WTC11 (cell line): ENCODE data around the gene EGFL8.

ENCODE experiments used
- MXD4 ChIP-seq: fragments of 250-450 bp; sonication (Bioruptor Pico); IDR thresholded peaks from 2 replicates; pipeline ENCODE4 v1.8.0; 2021; ENCODE audit warnings: mild to moderate bottlenecking, moderate library complexity, borderline replicate concordance
- TF ChIP-seq, protein P1 (sequence below): fragments of 200-600 bp; IDR thresholded peaks from 2 replicates; pipeline ENCODE4 v1.8.0; 2022; ENCODE audit warnings: antibody characterized with exemption
- TF ChIP-seq, protein P2 (sequence below): sonication (generic); formaldehyde crosslinking; IDR thresholded peaks from 2 replicates; pipeline ENCODE4 v1.8.1; 2023; ENCODE audit warnings: mild to moderate bottlenecking, missing genetic modification reagents, moderate library complexity
- TF ChIP-seq, protein P3 (sequence below): sonication (generic); formaldehyde crosslinking; IDR thresholded peaks from 2 replicates; pipeline ENCODE4 v1.8.0; 2022; ENCODE audit warnings: mild to moderate bottlenecking, missing genetic modification reagents

DNA sequence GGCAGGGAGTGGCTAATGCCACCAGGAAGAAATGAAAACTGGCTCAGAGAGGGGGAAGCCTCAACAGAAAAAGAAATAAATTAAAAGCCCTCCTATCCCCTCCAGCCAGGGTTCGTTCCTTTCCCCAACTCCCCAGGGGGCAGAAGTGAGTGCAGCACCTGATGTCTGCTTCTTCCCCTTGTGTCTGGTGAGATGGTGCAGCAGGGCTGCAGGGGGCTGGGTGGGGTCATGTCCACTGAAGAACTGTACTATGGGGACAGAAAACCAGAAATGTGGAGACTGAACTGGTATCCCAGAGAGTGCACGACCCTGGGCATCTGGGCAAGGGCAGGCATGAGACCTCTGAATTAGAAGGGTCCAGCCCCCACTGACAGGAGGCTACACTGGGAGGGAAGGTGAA lies 4.0 kb downstream of the EGFL8 start:
- TF ChIP-seq MXD4, result no peak
- TF ChIP-seq, protein P1, sequence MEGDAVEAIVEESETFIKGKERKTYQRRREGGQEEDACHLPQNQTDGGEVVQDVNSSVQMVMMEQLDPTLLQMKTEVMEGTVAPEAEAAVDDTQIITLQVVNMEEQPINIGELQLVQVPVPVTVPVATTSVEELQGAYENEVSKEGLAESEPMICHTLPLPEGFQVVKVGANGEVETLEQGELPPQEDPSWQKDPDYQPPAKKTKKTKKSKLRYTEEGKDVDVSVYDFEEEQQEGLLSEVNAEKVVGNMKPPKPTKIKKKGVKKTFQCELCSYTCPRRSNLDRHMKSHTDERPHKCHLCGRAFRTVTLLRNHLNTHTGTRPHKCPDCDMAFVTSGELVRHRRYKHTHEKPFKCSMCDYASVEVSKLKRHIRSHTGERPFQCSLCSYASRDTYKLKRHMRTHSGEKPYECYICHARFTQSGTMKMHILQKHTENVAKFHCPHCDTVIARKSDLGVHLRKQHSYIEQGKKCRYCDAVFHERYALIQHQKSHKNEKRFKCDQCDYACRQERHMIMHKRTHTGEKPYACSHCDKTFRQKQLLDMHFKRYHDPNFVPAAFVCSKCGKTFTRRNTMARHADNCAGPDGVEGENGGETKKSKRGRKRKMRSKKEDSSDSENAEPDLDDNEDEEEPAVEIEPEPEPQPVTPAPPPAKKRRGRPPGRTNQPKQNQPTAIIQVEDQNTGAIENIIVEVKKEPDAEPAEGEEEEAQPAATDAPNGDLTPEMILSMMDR, result no peak
- TF ChIP-seq, protein P2, sequence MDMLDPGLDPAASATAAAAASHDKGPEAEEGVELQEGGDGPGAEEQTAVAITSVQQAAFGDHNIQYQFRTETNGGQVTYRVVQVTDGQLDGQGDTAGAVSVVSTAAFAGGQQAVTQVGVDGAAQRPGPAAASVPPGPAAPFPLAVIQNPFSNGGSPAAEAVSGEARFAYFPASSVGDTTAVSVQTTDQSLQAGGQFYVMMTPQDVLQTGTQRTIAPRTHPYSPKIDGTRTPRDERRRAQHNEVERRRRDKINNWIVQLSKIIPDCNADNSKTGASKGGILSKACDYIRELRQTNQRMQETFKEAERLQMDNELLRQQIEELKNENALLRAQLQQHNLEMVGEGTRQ (CRISPR knock-in tag), result no peak
- TF ChIP-seq, protein P3, sequence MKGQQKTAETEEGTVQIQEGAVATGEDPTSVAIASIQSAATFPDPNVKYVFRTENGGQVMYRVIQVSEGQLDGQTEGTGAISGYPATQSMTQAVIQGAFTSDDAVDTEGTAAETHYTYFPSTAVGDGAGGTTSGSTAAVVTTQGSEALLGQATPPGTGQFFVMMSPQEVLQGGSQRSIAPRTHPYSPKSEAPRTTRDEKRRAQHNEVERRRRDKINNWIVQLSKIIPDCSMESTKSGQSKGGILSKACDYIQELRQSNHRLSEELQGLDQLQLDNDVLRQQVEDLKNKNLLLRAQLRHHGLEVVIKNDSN (CRISPR knock-in tag), result no peak
